Fibroblast of pulmonary artery (primary cell): ENCODE results near the gene QSER1.

Source experiments
- DNase-seq: peaks from one replicate; pipeline ENCODE4 v3.0.0-alpha.2; 2010; ENCODE audit warnings: low read depth
- H3K4me3 ChIP-seq: replicated peaks from 2 replicates; pipeline ENCODE4 v1.5.1; 2011; ENCODE audit warnings: low read depth, mild to moderate bottlenecking, control low read depth, low read length, moderate library complexity
- TF ChIP-seq, protein P1 (sequence below): IDR thresholded peaks from 2 replicates; pipeline ENCODE4 v1.5.1; 2011; ENCODE audit warnings: mild to moderate bottlenecking, control low read depth, low read length, inconsistent platforms; ENCODE audit errors: missing control alignments

QSER1 gene

DNA sequence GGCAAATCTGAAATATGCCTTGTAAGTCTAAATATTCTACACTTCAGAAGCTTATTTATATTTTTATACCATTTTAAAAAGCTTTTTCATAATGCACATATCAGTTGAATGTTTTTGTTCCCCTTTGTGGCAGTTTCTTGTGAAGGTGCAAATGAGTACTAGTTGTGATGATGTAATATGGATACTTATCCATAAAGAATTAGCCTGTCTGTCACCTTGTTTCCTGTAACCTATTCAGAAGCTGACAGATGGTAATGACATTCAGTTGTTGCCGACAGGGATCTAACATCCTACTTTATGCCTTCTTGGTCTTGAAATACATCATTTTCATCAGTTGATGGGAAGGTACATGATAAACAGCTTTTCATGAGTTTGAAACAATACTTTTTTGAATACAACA is 2.9 kb downstream of the QSER1 start:
- no peak overlapping the region for H3K4me3 ChIP-seq
- TF ChIP-seq, protein P1, sequence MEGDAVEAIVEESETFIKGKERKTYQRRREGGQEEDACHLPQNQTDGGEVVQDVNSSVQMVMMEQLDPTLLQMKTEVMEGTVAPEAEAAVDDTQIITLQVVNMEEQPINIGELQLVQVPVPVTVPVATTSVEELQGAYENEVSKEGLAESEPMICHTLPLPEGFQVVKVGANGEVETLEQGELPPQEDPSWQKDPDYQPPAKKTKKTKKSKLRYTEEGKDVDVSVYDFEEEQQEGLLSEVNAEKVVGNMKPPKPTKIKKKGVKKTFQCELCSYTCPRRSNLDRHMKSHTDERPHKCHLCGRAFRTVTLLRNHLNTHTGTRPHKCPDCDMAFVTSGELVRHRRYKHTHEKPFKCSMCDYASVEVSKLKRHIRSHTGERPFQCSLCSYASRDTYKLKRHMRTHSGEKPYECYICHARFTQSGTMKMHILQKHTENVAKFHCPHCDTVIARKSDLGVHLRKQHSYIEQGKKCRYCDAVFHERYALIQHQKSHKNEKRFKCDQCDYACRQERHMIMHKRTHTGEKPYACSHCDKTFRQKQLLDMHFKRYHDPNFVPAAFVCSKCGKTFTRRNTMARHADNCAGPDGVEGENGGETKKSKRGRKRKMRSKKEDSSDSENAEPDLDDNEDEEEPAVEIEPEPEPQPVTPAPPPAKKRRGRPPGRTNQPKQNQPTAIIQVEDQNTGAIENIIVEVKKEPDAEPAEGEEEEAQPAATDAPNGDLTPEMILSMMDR = no peak
- no peak for DNase-seq

DNA sequence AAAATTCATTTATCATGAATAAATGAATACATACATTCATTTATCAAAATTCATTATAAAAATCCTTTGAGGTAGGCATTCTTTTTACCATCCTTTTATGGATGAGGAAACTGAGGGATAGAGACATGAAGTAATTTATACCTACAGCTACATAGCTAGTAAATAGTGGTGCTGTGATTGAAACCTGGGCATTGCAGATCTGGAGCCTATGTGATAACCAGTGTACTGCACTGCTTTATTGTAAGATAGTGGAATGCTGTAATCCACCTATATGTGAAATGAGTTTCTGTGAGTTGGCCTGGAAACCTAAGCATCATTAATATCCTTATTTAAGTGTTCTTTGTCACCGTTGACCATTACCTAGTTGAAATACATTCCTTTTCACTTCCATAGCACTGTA is 4.5 kb downstream of the QSER1 start:
- no peak for DNase-seq
- no peak overlapping the region for H3K4me3 ChIP-seq
- TF ChIP-seq, protein P1 = no peak

DNA sequence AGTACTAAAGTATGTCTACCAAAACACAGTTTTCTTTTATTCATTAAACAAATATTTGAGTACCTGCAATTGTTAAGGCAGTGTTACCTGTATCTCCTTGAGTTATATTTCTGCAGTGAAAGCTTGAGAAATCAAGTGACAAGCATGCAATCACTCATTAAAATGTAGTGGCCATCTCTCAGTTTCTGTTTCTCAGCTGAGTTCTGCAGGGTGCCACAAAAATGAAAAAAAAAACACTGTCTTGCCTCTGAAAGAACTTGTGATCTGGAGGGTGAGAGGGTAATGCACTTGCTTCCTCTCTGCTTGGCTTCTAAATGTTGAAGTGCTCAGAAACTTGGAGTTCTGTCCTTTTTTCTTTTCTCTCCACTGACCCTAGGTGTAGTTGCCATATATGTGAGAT is 6.8 kb downstream of the QSER1 start:
- TF ChIP-seq, protein P1 = no peak
- H3K4me3 ChIP-seq = no peak overlapping the region
- no peak for DNase-seq

DNA sequence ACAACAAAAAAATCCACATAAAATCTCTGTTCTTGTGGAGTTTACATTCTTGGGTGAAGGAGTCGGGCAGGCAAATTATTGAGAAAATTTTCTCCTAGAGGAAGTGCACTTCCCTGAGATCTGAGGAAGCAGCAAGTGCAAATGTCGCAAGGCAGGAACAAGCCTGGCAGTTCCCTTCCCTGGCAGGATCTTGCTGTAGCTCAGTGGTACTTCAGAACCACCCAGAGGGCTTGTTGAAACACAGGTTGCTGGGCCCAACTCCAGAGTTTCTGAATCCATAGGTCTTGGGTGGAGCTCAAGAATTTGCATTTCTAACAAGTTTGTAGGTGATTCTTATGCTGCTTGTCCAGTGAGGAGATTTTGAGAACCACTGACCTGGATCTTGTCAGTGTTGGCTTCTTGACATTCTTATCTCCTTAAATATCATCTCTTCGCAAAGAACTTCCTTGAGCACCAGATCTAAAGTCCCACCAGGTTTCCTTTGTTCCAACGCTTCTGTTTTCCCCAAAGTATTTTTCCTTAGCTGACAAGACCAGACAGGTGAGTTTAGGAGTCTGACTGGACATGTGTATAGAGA is 9.6 kb downstream of the QSER1 start:
- no peak for DNase-seq
- TF ChIP-seq, protein P1 = no peak

DNA sequence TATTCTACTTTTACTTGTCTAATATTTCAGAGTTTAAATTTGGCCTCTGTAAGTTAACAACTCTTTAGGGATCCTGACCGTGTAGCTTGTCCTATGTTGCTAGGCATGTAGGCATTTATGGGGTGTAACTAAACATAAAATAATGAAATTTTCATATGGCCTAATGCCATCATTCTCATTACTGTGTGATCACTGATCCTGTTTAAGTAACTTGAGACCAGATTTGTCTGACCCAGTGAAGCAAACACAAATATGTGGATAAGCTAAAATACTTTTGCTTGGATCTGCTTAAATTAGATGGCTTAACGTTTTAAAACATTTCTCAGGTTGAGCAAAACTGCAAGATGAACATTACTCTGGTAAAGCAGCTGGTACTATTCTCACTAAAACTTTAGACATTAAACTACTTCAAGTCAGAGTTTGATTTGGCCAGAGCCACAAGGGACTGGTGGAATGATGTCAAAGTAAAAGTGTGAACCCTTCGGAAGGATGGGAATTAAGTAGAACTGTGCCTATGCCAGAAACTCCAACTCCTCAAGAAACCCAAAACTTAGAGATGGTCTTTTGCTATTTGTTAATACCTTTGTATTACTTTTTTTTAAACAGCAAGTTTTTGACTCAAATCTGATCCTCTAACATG is 12.5 kb downstream of the QSER1 start:
- TF ChIP-seq, protein P1 = no peak
- DNase-seq = no peak
- H3K4me3 ChIP-seq = no peak overlapping the region

More for the DNA sequence above, 9.6 kb downstream of the QSER1 start:
- H3K4me3 ChIP-seq = no peak overlapping the region

DNA sequence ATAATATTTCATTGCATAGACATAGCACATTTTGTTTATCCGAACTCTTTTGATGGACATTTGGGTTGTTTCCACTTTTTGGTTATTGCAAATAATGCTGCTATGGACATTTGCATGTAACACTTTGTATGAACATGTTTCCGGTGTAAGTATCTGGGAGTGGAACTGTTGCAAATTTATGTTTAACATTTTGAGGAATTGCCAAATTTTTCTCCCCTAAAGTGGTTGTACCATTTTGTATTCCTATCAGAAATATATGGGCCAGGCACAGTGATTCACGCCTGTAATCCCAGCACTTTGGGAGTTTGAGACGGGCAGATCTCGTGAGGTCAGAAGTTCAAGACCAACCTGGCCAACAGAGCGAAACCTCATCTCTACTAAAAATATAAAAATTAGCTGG is 16.0 kb downstream of the QSER1 start:
- H3K4me3 ChIP-seq = no peak overlapping the region
- TF ChIP-seq, protein P1 = no peak
- DNase-seq = no peak

DNA sequence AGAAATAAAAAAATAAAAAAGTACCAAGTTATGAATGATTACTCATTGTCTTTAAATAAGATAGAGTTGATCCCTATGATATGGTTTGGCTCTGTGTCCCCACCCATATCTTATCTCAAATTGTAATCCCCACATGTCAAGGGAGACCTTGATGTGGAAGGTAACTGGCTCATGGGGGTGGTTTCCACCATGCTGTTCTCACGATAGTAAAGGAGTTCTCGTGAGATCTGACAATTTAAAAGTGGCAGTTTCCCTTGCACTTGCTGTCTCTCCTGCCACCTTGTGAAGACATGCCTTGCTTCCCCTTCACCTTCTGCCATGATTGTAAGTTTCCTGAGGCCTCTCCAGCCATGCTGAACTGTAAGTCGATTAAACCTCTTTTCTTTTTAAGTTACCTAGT is 18.8 kb downstream of the QSER1 start:
- H3K4me3 ChIP-seq = no peak overlapping the region
- TF ChIP-seq, protein P1 = no peak

More for the DNA sequence above, 18.8 kb downstream of the QSER1 start:
- no peak for DNase-seq
